GM12873 (cell line): ENCODE measurements around the gene TSPAN2.

Source experiments
- CTCF ChIP-seq: IDR thresholded peaks from 2 replicates; pipeline ENCODE4 v1.5.1; 2012; ENCODE audit warnings: low read depth, mild to moderate bottlenecking, moderate library complexity, low read length, control low read depth; ENCODE audit not compliant: insufficient read depth; ENCODE audit errors: missing control alignments

Gene TSPAN2

GRCh38 chr1:115057661-115058254, 31.5 kb downstream of the TSPAN2 start:
- TF ChIP-seq CTCF, result no peak

GRCh38 chr1:115056395-115056798, 32.9 kb downstream of the TSPAN2 start:
- no peak for TF ChIP-seq CTCF

GRCh38 chr1:115052454-115053083, 36.7 kb downstream of the TSPAN2 start:
- TF ChIP-seq CTCF, result peak; percentile 84

DNA sequence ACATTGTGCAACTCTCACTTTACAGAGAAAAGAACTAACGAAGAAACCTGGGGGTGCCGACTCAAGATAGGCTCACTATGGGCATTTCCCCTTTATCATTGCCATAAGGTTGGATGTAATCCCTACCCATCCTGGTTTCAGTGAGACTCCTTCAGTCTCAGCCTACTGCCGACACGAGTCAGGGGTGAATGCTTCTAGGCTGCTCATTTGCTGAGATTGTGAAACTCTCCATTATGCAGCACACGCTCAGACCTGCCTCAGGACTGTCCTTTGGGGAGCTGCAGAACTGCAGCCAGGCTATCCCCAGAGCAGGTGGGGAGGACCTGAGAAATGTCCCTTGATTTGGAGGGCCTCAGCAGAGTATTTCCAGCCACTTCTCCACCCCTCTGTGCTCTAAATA, 37.5 kb downstream of the TSPAN2 start:
- TF ChIP-seq CTCF, result no peak

GRCh38 chr1:115046751-115047150, 42.6 kb downstream of the TSPAN2 start:
- no peak for TF ChIP-seq CTCF

- TF ChIP-seq CTCF, result peak; percentile 28
These were observed 47.6 kb downstream of the TSPAN2 start for GRCh38 chr1:115041654-115042053.

DNA sequence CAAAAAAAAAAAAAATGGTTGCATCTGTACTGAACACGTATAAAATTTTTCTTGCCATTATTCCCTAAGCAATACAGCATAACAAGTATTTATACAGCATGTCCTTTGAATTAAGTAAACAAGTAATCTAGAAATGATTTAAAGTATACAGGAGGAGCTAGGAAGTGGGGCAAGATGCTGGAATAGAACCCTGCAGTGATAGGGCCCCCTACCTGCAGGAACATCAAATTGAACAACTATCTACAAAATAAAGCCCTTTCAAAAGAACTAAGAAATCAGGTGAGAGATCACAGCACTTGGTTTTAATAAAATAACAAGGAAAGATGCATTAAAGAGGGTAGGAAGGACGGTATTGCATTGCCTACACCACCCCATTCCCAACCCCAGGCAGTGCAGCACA, 48.8 kb downstream of the TSPAN2 start:
- no peak for TF ChIP-seq CTCF
